Stimulated activated CD4-positive, alpha-beta T cell treated with anti-CD3 and anti-CD28 coated beads, Interleukin-15, amount 100 ng/mL, for 24 hours (primary cell): ENCODE results near the gene MTPN.

Experiments
- DNase-seq: peaks from one replicate; pipeline ENCODE4 v3.0.0-alpha.2; 2020

MTPN gene

GRCh38 chr7:135878284-135878683 is 98.9 kb downstream of the MTPN start:
- no peak for DNase-seq

- DNase-seq: no peak
These were observed 99.4 kb downstream of the MTPN start for GRCh38 chr7:135877805-135878204.
